ENCODE results near the gene POLR1A.

Gene POLR1A

GRCh38 chr2:86002375-86002774, 103.3 kb downstream of the POLR1A start:
- Histone ChIP-seq H3K27me3 (ENCODE audit: insufficient read depth, low read length, poor library complexity, severe bottlenecking) (no peaks in the 10 kb centered on the region), H3K9me2 (replicated peaks; ENCODE audit: low read depth, low read length) (no peaks in the 10 kb centered on the region), H3K36me3 (ENCODE audit: insufficient read depth, low read length) (no peaks in the 10 kb centered on the region), H3K4me1 (ENCODE audit: insufficient read depth, low read length, poor library complexity, severe bottlenecking) (peaks cover 46% of the 10 kb centered on the region), H3K4me3 (ENCODE audit: low read length, poor library complexity, severe bottlenecking) (no peak overlapping the region), H4K20me1 (ENCODE audit: insufficient read depth, low read length, poor library complexity, severe bottlenecking) (no peaks in the 10 kb centered on the region), H2AFZ (ENCODE audit: low read length) (no peak overlapping the region), H3K4me2 (ENCODE audit: low read depth, low read length, poor library complexity, severe bottlenecking) (no peak overlapping the region), H3F3A (ENCODE audit: low read depth) (no peaks in the 10 kb centered on the region), H3K9ac (ENCODE audit: low read depth, low read length, poor library complexity, severe bottlenecking) (no peak overlapping the region), H3K9me3 (ENCODE audit: insufficient read depth, low read depth, low read length) (peaks cover 7% of the 10 kb centered on the region; the same call in 1 of the 2 replicates), H3K79me2 (ENCODE audit: insufficient read depth, low read length) (no peaks in the 10 kb centered on the region)
- no peak for TF ChIP-seq EZH2phosphoT487 (IDR thresholded peaks at IDR 0.05; ENCODE audit: borderline replicate concordance)
- TF ChIP-seq, protein P1, sequence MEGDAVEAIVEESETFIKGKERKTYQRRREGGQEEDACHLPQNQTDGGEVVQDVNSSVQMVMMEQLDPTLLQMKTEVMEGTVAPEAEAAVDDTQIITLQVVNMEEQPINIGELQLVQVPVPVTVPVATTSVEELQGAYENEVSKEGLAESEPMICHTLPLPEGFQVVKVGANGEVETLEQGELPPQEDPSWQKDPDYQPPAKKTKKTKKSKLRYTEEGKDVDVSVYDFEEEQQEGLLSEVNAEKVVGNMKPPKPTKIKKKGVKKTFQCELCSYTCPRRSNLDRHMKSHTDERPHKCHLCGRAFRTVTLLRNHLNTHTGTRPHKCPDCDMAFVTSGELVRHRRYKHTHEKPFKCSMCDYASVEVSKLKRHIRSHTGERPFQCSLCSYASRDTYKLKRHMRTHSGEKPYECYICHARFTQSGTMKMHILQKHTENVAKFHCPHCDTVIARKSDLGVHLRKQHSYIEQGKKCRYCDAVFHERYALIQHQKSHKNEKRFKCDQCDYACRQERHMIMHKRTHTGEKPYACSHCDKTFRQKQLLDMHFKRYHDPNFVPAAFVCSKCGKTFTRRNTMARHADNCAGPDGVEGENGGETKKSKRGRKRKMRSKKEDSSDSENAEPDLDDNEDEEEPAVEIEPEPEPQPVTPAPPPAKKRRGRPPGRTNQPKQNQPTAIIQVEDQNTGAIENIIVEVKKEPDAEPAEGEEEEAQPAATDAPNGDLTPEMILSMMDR (conservative IDR thresholded peaks at IDR 0.05; ENCODE audit: low read length): no peak

DNA sequence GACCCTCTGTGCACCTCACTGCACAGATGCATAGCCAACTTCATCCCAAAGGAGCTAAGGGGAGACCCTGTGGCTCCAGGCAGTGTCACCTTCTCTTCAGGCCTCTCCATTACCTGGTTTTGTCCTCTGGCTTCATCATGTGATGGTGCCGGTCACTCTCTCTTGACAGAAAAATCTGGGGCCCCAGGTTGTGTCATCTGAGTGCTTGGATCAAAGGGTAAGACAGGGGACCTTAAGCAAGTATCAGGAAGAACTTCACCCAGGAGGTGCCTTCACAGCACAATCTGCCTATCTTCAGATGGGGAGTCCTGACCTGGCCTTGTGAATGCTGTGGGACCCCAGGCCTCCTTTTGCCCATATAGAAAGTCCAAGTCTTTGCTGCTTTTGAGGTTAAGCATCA, 104.4 kb downstream of the POLR1A start:
- H2AFZ ChIP-seq (ENCODE audit: low read length): no peak overlapping the region
- H3K9me2 ChIP-seq (replicated peaks; ENCODE audit: low read depth, low read length): no peaks in the 10 kb centered on the region
- H3K27me3 ChIP-seq (ENCODE audit: insufficient read depth, low read length, poor library complexity, severe bottlenecking): no peaks in the 10 kb centered on the region
- H3K4me1 ChIP-seq (ENCODE audit: insufficient read depth, low read length, poor library complexity, severe bottlenecking): peaks cover 56% of the 10 kb centered on the region
- peaks cover 4% of the 10 kb centered on the region; the same call in 1 of the 2 replicates for H3K9me3 ChIP-seq (ENCODE audit: insufficient read depth, low read depth, low read length)
- H3K4me2 ChIP-seq (ENCODE audit: low read depth, low read length, poor library complexity, severe bottlenecking): no peak overlapping the region
- no peak overlapping the region for H3K9ac ChIP-seq (ENCODE audit: low read depth, low read length, poor library complexity, severe bottlenecking)
- no peaks in the 10 kb centered on the region for H3K79me2 ChIP-seq (ENCODE audit: insufficient read depth, low read length)
- H3K4me3 ChIP-seq (ENCODE audit: low read length, poor library complexity, severe bottlenecking): no peak overlapping the region
- TF ChIP-seq, protein P1 (conservative IDR thresholded peaks at IDR 0.05; ENCODE audit: low read length): no peak
- TF ChIP-seq EZH2phosphoT487 (IDR thresholded peaks at IDR 0.05; ENCODE audit: borderline replicate concordance): no peak
- H3F3A ChIP-seq (ENCODE audit: low read depth): no peaks in the 10 kb centered on the region
- no peaks in the 10 kb centered on the region for H4K20me1 ChIP-seq (ENCODE audit: insufficient read depth, low read length, poor library complexity, severe bottlenecking)
- H3K36me3 ChIP-seq (ENCODE audit: insufficient read depth, low read length): no peaks in the 10 kb centered on the region

- no peak overlapping the region for H3K4me3 ChIP-seq (ENCODE audit: low read length, poor library complexity, severe bottlenecking)
- no peaks in the 10 kb centered on the region for H3K36me3 ChIP-seq (ENCODE audit: insufficient read depth, low read length)
- H4K20me1 ChIP-seq (ENCODE audit: insufficient read depth, low read length, poor library complexity, severe bottlenecking): no peaks in the 10 kb centered on the region
- H3K4me1 ChIP-seq (ENCODE audit: insufficient read depth, low read length, poor library complexity, severe bottlenecking): peaks cover 60% of the 10 kb centered on the region
- no peaks in the 10 kb centered on the region for H3K27me3 ChIP-seq (ENCODE audit: insufficient read depth, low read length, poor library complexity, severe bottlenecking)
- H3F3A ChIP-seq (ENCODE audit: low read depth): no peaks in the 10 kb centered on the region
- peak overlapping the region; percentile 29 for H3K4me2 ChIP-seq (ENCODE audit: low read depth, low read length, poor library complexity, severe bottlenecking)
- TF ChIP-seq EZH2phosphoT487 (IDR thresholded peaks at IDR 0.05; ENCODE audit: borderline replicate concordance): no peak
- TF ChIP-seq, protein P1 (conservative IDR thresholded peaks at IDR 0.05; ENCODE audit: low read length): no peak
- H2AFZ ChIP-seq (ENCODE audit: low read length): no peak overlapping the region
- H3K9me2 ChIP-seq (replicated peaks; ENCODE audit: low read depth, low read length): no peaks in the 10 kb centered on the region
- H3K9me3 ChIP-seq (ENCODE audit: insufficient read depth, low read depth, low read length): peaks cover under 1% of the 10 kb centered on the region; the same call in 1 of the 2 replicates
- H3K9ac ChIP-seq (ENCODE audit: low read depth, low read length, poor library complexity, severe bottlenecking): no peak overlapping the region
- no peaks in the 10 kb centered on the region for H3K79me2 ChIP-seq (ENCODE audit: insufficient read depth, low read length)
Measured at GRCh38 chr2:86000938-86001312, 104.8 kb downstream of the POLR1A start.

All from Loucy (cell line).